ENCODE results near the gene OGFOD2. TPM values are rescaled to one million over a fixed set of nuclear protein-coding genes. Genes with fewer than 3 reads are reported as not detected.
"Not testable (repeated sequence)": the region's sequence is repeated elsewhere in the genome, so short reads cannot be mapped to it uniquely, and the experiment has no call there.

The OGFOD2 gene
- total and polyA plus RNA-seq, 8 donors = 14.2 to 20.8 (median 17.5) TPM

GRCh38 chr12:122939125-122939524, 35.9 kb upstream of the OGFOD2 start:
- TF ChIP-seq CTCF (IDR thresholded peaks at IDR 0.05) = no peak
- H3K27me3 ChIP-seq = no peaks in the 10 kb centered on the region
- ATAC-seq = no peak
- no peak overlapping the region for H3K4me3 ChIP-seq
- H3K36me3 ChIP-seq = no peaks in the 10 kb centered on the region
- no peak for DNase-seq
- H3K9me3 ChIP-seq = no peaks in the 10 kb centered on the region
- no peak overlapping the region for H3K27ac ChIP-seq
- intact Hi-C loops (cut with DNase I) = no loop called here
- H3K4me1 ChIP-seq = peaks cover 0 to 29% of the 10 kb centered on the region in 2 donors

GRCh38 chr12:122941351-122941750, 33.7 kb upstream of the OGFOD2 start:
- ATAC-seq; intact Hi-C loops (cut with DNase I); DNase-seq: not testable (repeated sequence)

GRCh38 chr12:122942637-122943036, 32.4 kb upstream of the OGFOD2 start:
- Histone ChIP-seq H3K4me3 (no peak overlapping the region), H3K36me3 (no peaks in the 10 kb centered on the region), H3K4me1 (peaks cover 0 to 63% of the 10 kb centered on the region in 2 donors), H3K9me3 (no peaks in the 10 kb centered on the region), H3K27me3 (no peaks in the 10 kb centered on the region), H3K27ac (peak overlapping the region; percentile 33 to 45)
- intact Hi-C loops (cut with DNase I) = no loop called here
- TF ChIP-seq CTCF (IDR thresholded peaks at IDR 0.05) = no peak
- no peak for DNase-seq
- ATAC-seq = peak; percentile 28

More at GRCh38 chr12:122941351-122941750, 33.7 kb upstream of the OGFOD2 start:
- not testable (repeated sequence) for H3K27me3 ChIP-seq, H3K4me3 ChIP-seq, H3K9me3 ChIP-seq, H3K27ac ChIP-seq, H3K36me3 ChIP-seq
- H3K4me1 ChIP-seq = peaks cover 0 to 50% of the 10 kb centered on the region in 2 donors

- Histone ChIP-seq H3K4me3 (no peak overlapping the region), H3K27me3 (no peaks in the 10 kb centered on the region), H3K4me1 (peaks cover 0 to 67% of the 10 kb centered on the region in 2 donors), H3K27ac (peak overlapping the region; percentile 33 to 45), H3K36me3 (no peaks in the 10 kb centered on the region), H3K9me3 (no peaks in the 10 kb centered on the region)
- no peak for ATAC-seq
- no peak for DNase-seq
- TF ChIP-seq CTCF (IDR thresholded peaks at IDR 0.05) = no peak
- intact Hi-C loops (cut with DNase I) = no loop called here
These were observed 31.8 kb upstream of the OGFOD2 start for GRCh38 chr12:122943196-122943595.

- no peak for TF ChIP-seq CTCF (IDR thresholded peaks at IDR 0.05)
- Histone ChIP-seq H3K27ac (peak overlapping the region in 1 of 2 donors; percentile 18), H3K27me3 (no peaks in the 10 kb centered on the region), H3K4me3 (no peak overlapping the region), H3K9me3 (no peaks in the 10 kb centered on the region), H3K4me1 (peaks cover 0 to 67% of the 10 kb centered on the region in 2 donors), H3K36me3 (no peaks in the 10 kb centered on the region)
- no peak for ATAC-seq
- no peak for DNase-seq
- intact Hi-C loops (cut with DNase I) = no loop called here
These were observed 30.1 kb upstream of the OGFOD2 start for GRCh38 chr12:122944605-122945592.

All from left lung (tissue), 10 donors.